ENCODE results near the gene MAP1LC3A. TPM values are rescaled to one million over a fixed set of nuclear protein-coding genes. Genes with fewer than 3 reads are reported as not detected.
A peak's percentile ranks its signal among the peaks of the same experiment; 100 is the strongest.

The MAP1LC3A gene
- total RNA-seq, 1 experiment from 2014 or later: not detected

- no TSS peak for BruUV-seq (replicated peaks)
- H3K4me3 ChIP-seq: no peak overlapping the region
- CTCF ChIA-PET: interaction anchor here (0.5 kb wide), 1 partner anchor 13 kb away, joined by 20 read pairs; no protein-coding TSS in a partner anchor
- H3K9me3 ChIP-seq (ENCODE audit: insufficient read depth, low read depth): no peaks in the 10 kb centered on the region
- no peak overlapping the region for H3K4me2 ChIP-seq
- H3K36me3 ChIP-seq (ENCODE audit: low read depth): no peaks in the 10 kb centered on the region
- H3K27me3 ChIP-seq (ENCODE audit: insufficient read depth, low read depth): no peaks in the 10 kb centered on the region
- no peaks in the 10 kb centered on the region for H3K9me2 ChIP-seq (ENCODE audit: insufficient read depth)
- H4K20me1 ChIP-seq (ENCODE audit: insufficient read depth): no peaks in the 10 kb centered on the region
- DNase-seq: no peak
- H3K79me2 ChIP-seq (ENCODE audit: low read depth): no peaks in the 10 kb centered on the region
- no peaks in the 10 kb centered on the region for H3K4me1 ChIP-seq (replicated peaks; ENCODE audit: insufficient read depth)
- intact Hi-C loops (cut with micrococcal nuclease; ENCODE audit: unreplicated experiment): no loop called here
- H3K27ac ChIP-seq: no peak overlapping the region
- POLR2A ChIA-PET (ENCODE audit: unreplicated experiment): no interaction called here
- H3F3A ChIP-seq (ENCODE audit: insufficient read depth, low read depth): no peaks in the 10 kb centered on the region; the same call in 1 of the 2 replicates
- no peak for TF ChIP-seq EZH2 (IDR thresholded peaks at IDR 0.05; ENCODE audit: low read depth)
- TF ChIP-seq CTCF (conservative IDR thresholded peaks at IDR 0.05): no peak
- H2AFZ ChIP-seq: no peak overlapping the region
These were observed 2.1 kb downstream of the MAP1LC3A start for GRCh38 chr20:34560614-34561013.

GRCh38 chr20:34561661-34562060 lies 3.1 kb downstream of the MAP1LC3A start:
- H4K20me1 ChIP-seq (ENCODE audit: insufficient read depth): no peaks in the 10 kb centered on the region
- no peaks in the 10 kb centered on the region; the same call in 1 of the 2 replicates for H3F3A ChIP-seq (ENCODE audit: insufficient read depth, low read depth)
- ChIA-PET CTCF (interaction anchor here (1.8 kb wide), 1 partner anchor 208 kb away, joined by 4 read pairs; no protein-coding TSS in a partner anchor), POLR2A (ENCODE audit: unreplicated experiment) (no interaction called here)
- no peaks in the 10 kb centered on the region for H3K27me3 ChIP-seq (ENCODE audit: insufficient read depth, low read depth)
- DNase-seq: no peak
- H3K4me2 ChIP-seq: no peak overlapping the region
- H3K4me1 ChIP-seq (replicated peaks; ENCODE audit: insufficient read depth): no peaks in the 10 kb centered on the region
- no TSS peak for BruUV-seq (replicated peaks)
- TF ChIP-seq EZH2 (IDR thresholded peaks at IDR 0.05; ENCODE audit: low read depth) (no peak), CTCF (conservative IDR thresholded peaks at IDR 0.05) (no peak)
- H3K79me2 ChIP-seq (ENCODE audit: low read depth): no peaks in the 10 kb centered on the region
- no peak overlapping the region for H2AFZ ChIP-seq
- no peaks in the 10 kb centered on the region for H3K9me2 ChIP-seq (ENCODE audit: insufficient read depth)
- H3K36me3 ChIP-seq (ENCODE audit: low read depth): no peaks in the 10 kb centered on the region
- H3K9me3 ChIP-seq (ENCODE audit: insufficient read depth, low read depth): no peaks in the 10 kb centered on the region
- H3K27ac ChIP-seq: no peak overlapping the region
- intact Hi-C loops (cut with micrococcal nuclease; ENCODE audit: unreplicated experiment): no loop called here
- H3K4me3 ChIP-seq: no peak overlapping the region

GRCh38 chr20:34562641-34563040 lies 4.1 kb downstream of the MAP1LC3A start:
- H2AFZ ChIP-seq: no peak overlapping the region

More at GRCh38 chr20:34562641-34563040, 4.1 kb downstream of the MAP1LC3A start:
- Histone ChIP-seq H3K79me2 (ENCODE audit: low read depth) (no peaks in the 10 kb centered on the region), H3K4me2 (no peak overlapping the region), H3F3A (ENCODE audit: insufficient read depth, low read depth) (no peaks in the 10 kb centered on the region; the same call in 1 of the 2 replicates), H3K9me2 (ENCODE audit: insufficient read depth) (no peaks in the 10 kb centered on the region), H3K9me3 (ENCODE audit: insufficient read depth, low read depth) (no peaks in the 10 kb centered on the region), H3K4me1 (replicated peaks; ENCODE audit: insufficient read depth) (no peaks in the 10 kb centered on the region), H3K27ac (no peak overlapping the region), H3K36me3 (ENCODE audit: low read depth) (no peaks in the 10 kb centered on the region), H3K4me3 (no peak overlapping the region), H4K20me1 (ENCODE audit: insufficient read depth) (no peaks in the 10 kb centered on the region), H3K27me3 (ENCODE audit: insufficient read depth, low read depth) (no peaks in the 10 kb centered on the region)
- TF ChIP-seq EZH2 (IDR thresholded peaks at IDR 0.05; ENCODE audit: low read depth) (no peak), CTCF (conservative IDR thresholded peaks at IDR 0.05) (0 out of 2 replicates have a peak, but pooled peaks have one; percentile 28)
- POLR2A ChIA-PET (ENCODE audit: unreplicated experiment): interaction anchor here (0.5 to 0.7 kb wide), 2 partner anchors 69 to 259 kb away, joined by 3 read pairs; partner anchors contain the start of gene AHCY
- CTCF ChIA-PET: interaction anchor here (1.8 kb wide), 1 partner anchor 207 kb away, joined by 4 read pairs; no protein-coding TSS in a partner anchor
- intact Hi-C loops (cut with micrococcal nuclease; ENCODE audit: unreplicated experiment): no loop called here
- no peak for DNase-seq
- BruUV-seq (replicated peaks): no TSS peak

Data from PC-9 (cell line).